ENCODE results near the gene IQGAP3. TPM values are rescaled to one million over a fixed set of nuclear protein-coding genes. Genes with fewer than 3 reads are reported as not detected.

IQGAP3 gene
- total RNA-seq, 1 experiment from 2014 or later: 34.8 TPM

GRCh38 chr1:156528231-156528630 lies 44.1 kb downstream of the IQGAP3 start:
- DNase-seq (ENCODE audit: low read depth): no peak
- in situ Hi-C loops (cut with HindIII; ENCODE audit: low pct_unique_long_range_greater_than_20kb, low sequenced_read_pairs): no loop called here

GRCh38 chr1:156527584-156527983 lies 44.8 kb downstream of the IQGAP3 start:
- DNase-seq (ENCODE audit: low read depth): no peak

GRCh38 chr1:156525856-156526489 lies 46.4 kb downstream of the IQGAP3 start:
- in situ Hi-C loops (cut with HindIII; ENCODE audit: low pct_unique_long_range_greater_than_20kb, low sequenced_read_pairs): no loop called here
- DNase-seq (ENCODE audit: low read depth): no peak

More at GRCh38 chr1:156527584-156527983, 44.8 kb downstream of the IQGAP3 start:
- in situ Hi-C loops (cut with HindIII; ENCODE audit: low pct_unique_long_range_greater_than_20kb, low sequenced_read_pairs): no loop called here

GRCh38 chr1:156525071-156525501 lies 47.3 kb downstream of the IQGAP3 start:
- in situ Hi-C loops (cut with HindIII; ENCODE audit: low pct_unique_long_range_greater_than_20kb, low sequenced_read_pairs): no loop called here
- no peak for DNase-seq (ENCODE audit: low read depth)

GRCh38 chr1:156524481-156524869 lies 47.9 kb downstream of the IQGAP3 start:
- in situ Hi-C loops (cut with HindIII; ENCODE audit: low pct_unique_long_range_greater_than_20kb, low sequenced_read_pairs): no loop called here
- no peak for DNase-seq (ENCODE audit: low read depth)

- no peak for DNase-seq (ENCODE audit: low read depth)
- in situ Hi-C loops (cut with HindIII; ENCODE audit: low pct_unique_long_range_greater_than_20kb, low sequenced_read_pairs): no loop called here
Measured at GRCh38 chr1:156523801-156524480, 48.4 kb downstream of the IQGAP3 start.

- DNase-seq (ENCODE audit: low read depth): no peak
- in situ Hi-C loops (cut with HindIII; ENCODE audit: low pct_unique_long_range_greater_than_20kb, low sequenced_read_pairs): no loop called here
Measured at GRCh38 chr1:156522443-156522970, 49.9 kb downstream of the IQGAP3 start.

- in situ Hi-C loops (cut with HindIII; ENCODE audit: low pct_unique_long_range_greater_than_20kb, low sequenced_read_pairs): no loop called here
- no peak for DNase-seq (ENCODE audit: low read depth)
Measured at GRCh38 chr1:156517748-156518147, 54.6 kb downstream of the IQGAP3 start.

- in situ Hi-C loops (cut with HindIII; ENCODE audit: low pct_unique_long_range_greater_than_20kb, low sequenced_read_pairs): no loop called here
Measured at GRCh38 chr1:156516821-156517220, 55.5 kb downstream of the IQGAP3 start.

GRCh38 chr1:156515956-156516355 lies 56.4 kb downstream of the IQGAP3 start:
- DNase-seq (ENCODE audit: low read depth): no peak
- in situ Hi-C loops (cut with HindIII; ENCODE audit: low pct_unique_long_range_greater_than_20kb, low sequenced_read_pairs): no loop called here

More at GRCh38 chr1:156516821-156517220, 55.5 kb downstream of the IQGAP3 start:
- DNase-seq (ENCODE audit: low read depth): no peak

- no peak for DNase-seq (ENCODE audit: low read depth)
- in situ Hi-C loops (cut with HindIII; ENCODE audit: low pct_unique_long_range_greater_than_20kb, low sequenced_read_pairs): no loop called here
Measured at GRCh38 chr1:156513185-156513584, 59.2 kb downstream of the IQGAP3 start.

- in situ Hi-C loops (cut with HindIII; ENCODE audit: low pct_unique_long_range_greater_than_20kb, low sequenced_read_pairs): no loop called here
- no peak for DNase-seq (ENCODE audit: low read depth)
Measured at GRCh38 chr1:156511644-156512043, 60.7 kb downstream of the IQGAP3 start.

GRCh38 chr1:156510709-156511108 lies 61.7 kb downstream of the IQGAP3 start:
- DNase-seq (ENCODE audit: low read depth): no peak
- in situ Hi-C loops (cut with HindIII; ENCODE audit: low pct_unique_long_range_greater_than_20kb, low sequenced_read_pairs): no loop called here

- in situ Hi-C loops (cut with HindIII; ENCODE audit: low pct_unique_long_range_greater_than_20kb, low sequenced_read_pairs): no loop called here
- no peak for DNase-seq (ENCODE audit: low read depth)
Measured at GRCh38 chr1:156509424-156510034, 62.8 kb downstream of the IQGAP3 start.

GRCh38 chr1:156508955-156509234 lies 63.5 kb downstream of the IQGAP3 start:
- no peak for DNase-seq (ENCODE audit: low read depth)
- in situ Hi-C loops (cut with HindIII; ENCODE audit: low pct_unique_long_range_greater_than_20kb, low sequenced_read_pairs): no loop called here

- in situ Hi-C loops (cut with HindIII; ENCODE audit: low pct_unique_long_range_greater_than_20kb, low sequenced_read_pairs): no loop called here
- no peak for DNase-seq (ENCODE audit: low read depth)
Measured at GRCh38 chr1:156508205-156508954, 64.0 kb downstream of the IQGAP3 start.

- DNase-seq (ENCODE audit: low read depth): no peak
- in situ Hi-C loops (cut with HindIII; ENCODE audit: low pct_unique_long_range_greater_than_20kb, low sequenced_read_pairs): no loop called here
Measured at GRCh38 chr1:156506450-156506849, 65.9 kb downstream of the IQGAP3 start.

- in situ Hi-C loops (cut with HindIII; ENCODE audit: low pct_unique_long_range_greater_than_20kb, low sequenced_read_pairs): no loop called here
- no peak for DNase-seq (ENCODE audit: low read depth)
Measured at GRCh38 chr1:156505679-156506298, 66.6 kb downstream of the IQGAP3 start.

All from Caki2 (cell line).